ENCODE measurements around the gene ART1.

Gene ART1

DNA sequence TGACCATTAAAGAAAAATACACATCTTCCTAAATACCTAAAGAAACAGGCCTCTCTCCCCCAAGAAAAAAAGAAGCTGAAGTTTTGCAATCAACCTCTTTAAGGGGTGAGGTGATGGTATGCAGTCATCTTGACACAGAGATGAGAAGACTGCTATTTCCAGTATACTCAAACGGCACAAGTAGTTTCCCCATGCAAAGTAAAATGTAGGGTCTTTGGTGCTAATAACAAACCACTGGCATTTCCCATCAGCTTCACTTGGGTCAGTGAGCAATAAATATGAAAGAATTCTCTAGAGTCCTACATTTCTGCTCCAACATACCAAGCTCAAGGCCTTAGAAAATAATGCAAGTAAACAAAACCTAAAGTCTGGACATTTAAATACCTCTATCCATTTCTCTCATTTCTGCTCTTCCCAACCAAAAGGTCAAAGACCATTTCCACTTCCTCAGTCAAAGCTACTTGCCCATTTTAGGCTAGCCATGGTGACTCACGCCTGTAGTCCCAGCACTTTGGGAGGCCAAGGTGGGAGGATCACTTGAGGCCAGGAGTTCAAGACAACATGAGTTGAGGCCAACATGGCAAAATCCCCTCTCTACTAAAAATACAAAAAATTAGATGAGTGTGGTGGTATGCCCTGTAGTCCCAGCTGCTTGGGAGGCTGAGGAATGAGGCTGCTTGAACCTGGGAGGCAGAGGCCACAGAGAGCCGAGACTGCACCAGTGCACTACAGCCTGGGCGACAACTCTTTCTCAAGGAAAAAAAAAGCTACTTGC, 65.7 kb downstream of the ART1 start:
- in situ Hi-C loops (cut with MboI; ENCODE audit: low sequenced_read_pairs): no loop called here

DNA sequence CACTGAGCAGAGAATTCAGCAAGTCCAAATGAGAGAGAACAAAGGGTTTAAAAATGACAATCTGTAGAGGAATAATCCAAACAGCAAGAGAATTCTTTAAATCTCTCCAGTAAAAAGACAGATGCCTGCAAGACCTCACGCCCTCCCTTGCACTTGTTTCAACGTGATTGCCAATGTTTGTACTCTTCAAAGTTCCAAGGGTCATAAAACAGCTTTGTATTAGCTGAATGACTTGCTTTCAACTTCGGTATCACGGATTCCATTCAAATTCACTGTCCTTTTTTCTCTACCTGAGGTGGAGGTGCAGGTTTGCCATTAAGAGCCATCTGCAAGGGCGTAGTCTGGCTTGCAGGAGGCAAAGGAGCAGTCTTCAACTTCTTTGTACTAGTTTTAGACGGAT, 67.3 kb downstream of the ART1 start:
- in situ Hi-C loops (cut with MboI; ENCODE audit: low sequenced_read_pairs): no loop called here

Measured in HL-60/S4 (cell line).